WTC11 (cell line): Measurements from ENCODE around the gene UMAD1. TPM values are rescaled to one million over a fixed set of nuclear protein-coding genes. Genes with fewer than 3 reads are reported as not detected.

Experiments used
- ATAC-seq: fragments of 200-7000 bp; cut with Tn5 transposase; 2 replicates; pipeline ENCODE4 v1.10.0; 2021; ENCODE audit warnings: mild to moderate bottlenecking, moderate library complexity
- CTCF ChIA-PET: fragments of 300-600 bp; sonication (Branson Sonifier 250); formaldehyde crosslinking; loops from one replicate; lab custom pipeline; 2021; ENCODE audit warnings: antibody characterized with exemption; lab: Charles Lee
- POLR2A ChIA-PET: fragments of 350-600 bp; sonication (Branson Sonifier 250); formaldehyde crosslinking; loops from one replicate; lab custom pipeline; 2021; ENCODE audit warnings: antibody characterized with exemption; lab: Charles Lee
- DNase-seq: peaks from one replicate; pipeline ENCODE4 v3.0.0; 2021; ENCODE audit warnings: low spot score
- H3K27ac Mint-ChIP-seq: 2 replicates; pipeline ENCODE4 v1.8.0; 2021; ENCODE audit warnings: mixed read lengths
- H3K27me3 Mint-ChIP-seq: 2 replicates; pipeline ENCODE4 v1.8.0; 2021; ENCODE audit warnings: low read depth, mild to moderate bottlenecking, moderate library complexity, mixed read lengths
- H3K36me3 Mint-ChIP-seq: 2 replicates; pipeline ENCODE4 v1.8.0; 2021; ENCODE audit warnings: mixed read lengths
- H3K4me1 Mint-ChIP-seq: 2 replicates; pipeline ENCODE4 v1.8.0; 2022; ENCODE audit warnings: mixed read lengths
- H3K4me3 Mint-ChIP-seq: 2 replicates; pipeline ENCODE4 v1.8.0; 2021; ENCODE audit warnings: mild to moderate bottlenecking, moderate library complexity, mixed read lengths
- H3K9me3 Mint-ChIP-seq: 2 replicates; pipeline ENCODE4 v1.8.0; 2021; ENCODE audit warnings: mixed read lengths
- ESRRA ChIP-seq: sonication (generic); formaldehyde crosslinking; IDR thresholded peaks from 2 replicates; pipeline ENCODE4 v1.8.1; 2022; ENCODE audit warnings: mild to moderate bottlenecking, missing genetic modification reagents, borderline replicate concordance
- FOXK1 ChIP-seq: sonication (generic); formaldehyde crosslinking; IDR thresholded peaks from 2 replicates; pipeline ENCODE4 v1.8.0; 2022; ENCODE audit warnings: mild to moderate bottlenecking, moderate library complexity, missing genetic modification reagents
- GABPB1 ChIP-seq: sonication (generic); formaldehyde crosslinking; IDR thresholded peaks from 2 replicates; pipeline ENCODE4 v1.8.1; 2023; ENCODE audit warnings: mild to moderate bottlenecking, missing genetic modification reagents
- JUN ChIP-seq: sonication (generic); formaldehyde crosslinking; IDR thresholded peaks from 2 replicates; pipeline ENCODE4 v1.8.0; 2023; ENCODE audit warnings: mild to moderate bottlenecking, missing genetic modification reagents
- NFE2L1 ChIP-seq: sonication (generic); formaldehyde crosslinking; IDR thresholded peaks from 2 replicates; pipeline ENCODE4 v1.8.1; 2023; ENCODE audit warnings: missing genetic modification reagents
- NFYB ChIP-seq: sonication (generic); formaldehyde crosslinking; conservative IDR thresholded peaks from 2 replicates; pipeline ENCODE4 v1.8.0; 2022; ENCODE audit warnings: low read depth, missing genetic modification reagents
- NR3C1 ChIP-seq: sonication (generic); formaldehyde crosslinking; conservative IDR thresholded peaks from 2 replicates; pipeline ENCODE4 v1.8.1; 2023; ENCODE audit warnings: low read depth, mild to moderate bottlenecking, missing genetic modification reagents
- PRRX2 ChIP-seq: fragments of 250-450 bp; sonication (Bioruptor Pico); IDR thresholded peaks from 2 replicates; pipeline ENCODE4 v1.8.0; 2021; ENCODE audit warnings: mild to moderate bottlenecking
- RORB ChIP-seq: fragments of 250-450 bp; sonication (Bioruptor Pico); IDR thresholded peaks from 2 replicates; pipeline ENCODE4 v1.9.0; 2021; ENCODE audit warnings: mild to moderate bottlenecking
- total RNA-seq: library from RNA; stranded (reverse); gene quantifications from 3 replicates; pipeline ENCODE4 v1.2.3, GENCODE V29; 2021
- TF ChIP-seq, protein P1 (sequence below): fragments of 250-450 bp; sonication (Bioruptor Pico); IDR thresholded peaks from 2 replicates; pipeline ENCODE4 v1.9.0; 2021; ENCODE audit warnings: mild to moderate bottlenecking
- TF ChIP-seq, protein P2 (sequence below): sonication (generic); formaldehyde crosslinking; IDR thresholded peaks from 2 replicates; pipeline ENCODE4 v1.8.1; 2023; ENCODE audit warnings: mild to moderate bottlenecking, missing genetic modification reagents
- TF ChIP-seq, protein P3 (sequence below): fragments of 250-450 bp; sonication (Bioruptor Pico); IDR thresholded peaks from 2 replicates; pipeline ENCODE4 v1.9.0; 2021; ENCODE audit warnings: mild to moderate bottlenecking, borderline replicate concordance

UMAD1 gene
- total RNA-seq, 1 experiment from 2014 or later: 13.0 TPM

DNA sequence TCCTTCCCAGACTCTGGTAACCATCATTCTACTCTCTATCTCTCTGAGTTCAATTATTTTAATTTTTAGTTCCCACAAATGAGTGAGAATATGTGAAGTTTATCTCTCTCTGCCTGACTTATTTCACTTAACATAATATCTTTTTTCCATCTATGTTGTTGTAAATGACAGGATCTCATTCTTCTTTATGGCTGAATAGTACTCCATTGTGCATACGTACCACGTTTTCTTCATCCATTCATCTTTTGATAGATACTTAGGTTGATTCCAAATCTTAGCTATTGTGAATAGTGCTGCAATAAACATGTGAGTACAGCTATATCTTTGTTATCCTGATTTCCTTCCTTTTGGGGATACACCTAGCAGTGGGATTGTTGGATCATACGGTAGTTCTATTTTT is 54.0 kb downstream of the UMAD1 start:
- ChIA-PET CTCF (no interaction called here), POLR2A (no interaction called here)
- H3K4me1 Mint-ChIP-seq: no peaks in the 10 kb centered on the region
- no peaks in the 10 kb centered on the region for H3K27me3 Mint-ChIP-seq
- peaks cover 6% of the 10 kb centered on the region for H3K9me3 Mint-ChIP-seq
- H3K4me3 Mint-ChIP-seq: no peak overlapping the region
- no peak for ATAC-seq
- no peak overlapping the region for H3K27ac Mint-ChIP-seq
- peaks cover 4% of the 10 kb centered on the region; the same call in 1 of the 2 replicates for H3K36me3 Mint-ChIP-seq
- TF ChIP-seq NR3C1 (no peak), JUN (no peak)
- DNase-seq: no peak

DNA sequence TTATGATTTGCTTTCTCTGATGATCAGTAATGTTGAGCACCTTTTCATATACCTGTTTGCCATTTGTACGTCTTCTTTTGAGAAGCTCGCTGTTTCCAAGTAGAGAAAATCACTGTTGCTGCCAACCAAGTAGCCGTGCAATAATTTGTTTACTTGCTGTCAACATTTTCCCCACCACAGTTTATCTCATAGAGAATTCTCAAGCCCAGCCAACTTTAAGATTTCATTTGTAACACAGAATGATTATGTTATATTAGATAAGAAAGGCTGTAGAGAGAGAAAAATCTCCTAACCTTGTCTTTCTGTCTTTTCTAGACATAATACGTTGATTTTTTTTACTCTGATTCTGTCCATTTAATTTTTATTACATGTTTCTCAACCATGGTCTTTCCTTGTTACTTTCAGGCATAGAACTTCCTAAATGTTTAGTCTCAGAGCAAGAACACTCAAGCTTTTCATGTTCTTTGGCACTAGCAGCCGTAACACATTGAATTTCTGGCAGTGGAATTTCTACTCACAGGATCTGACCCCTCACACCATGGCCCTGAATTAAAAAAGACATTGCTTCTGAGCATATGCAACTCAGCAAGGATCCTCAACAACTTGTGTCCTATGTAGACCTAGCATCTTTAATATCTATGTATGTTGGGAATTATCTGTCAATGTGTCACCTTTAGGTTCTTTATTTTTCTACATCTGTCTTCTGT is 54.7 kb downstream of the UMAD1 start:
- no peak for ATAC-seq
- H3K4me1 Mint-ChIP-seq: no peaks in the 10 kb centered on the region
- POLR2A ChIA-PET: no interaction called here
- peaks cover 13% of the 10 kb centered on the region for H3K9me3 Mint-ChIP-seq
- CTCF ChIA-PET: interaction anchor here (2.4 kb wide), 1 partner anchor 14 kb away, joined by 7 read pairs; no protein-coding TSS in a partner anchor
- H3K27ac Mint-ChIP-seq: no peak overlapping the region
- H3K4me3 Mint-ChIP-seq: no peak overlapping the region
- H3K27me3 Mint-ChIP-seq: no peaks in the 10 kb centered on the region
- peaks cover 4% of the 10 kb centered on the region; the same call in 1 of the 2 replicates for H3K36me3 Mint-ChIP-seq
- TF ChIP-seq NFYB (CRISPR knock-in tag): no peak
- no peak for TF ChIP-seq PRRX2 (CRISPR knock-in tag)
- TF ChIP-seq ESRRA (CRISPR knock-in tag): no peak
- TF ChIP-seq, all 79 proteins: peak for 0
- no peak for DNase-seq

DNA sequence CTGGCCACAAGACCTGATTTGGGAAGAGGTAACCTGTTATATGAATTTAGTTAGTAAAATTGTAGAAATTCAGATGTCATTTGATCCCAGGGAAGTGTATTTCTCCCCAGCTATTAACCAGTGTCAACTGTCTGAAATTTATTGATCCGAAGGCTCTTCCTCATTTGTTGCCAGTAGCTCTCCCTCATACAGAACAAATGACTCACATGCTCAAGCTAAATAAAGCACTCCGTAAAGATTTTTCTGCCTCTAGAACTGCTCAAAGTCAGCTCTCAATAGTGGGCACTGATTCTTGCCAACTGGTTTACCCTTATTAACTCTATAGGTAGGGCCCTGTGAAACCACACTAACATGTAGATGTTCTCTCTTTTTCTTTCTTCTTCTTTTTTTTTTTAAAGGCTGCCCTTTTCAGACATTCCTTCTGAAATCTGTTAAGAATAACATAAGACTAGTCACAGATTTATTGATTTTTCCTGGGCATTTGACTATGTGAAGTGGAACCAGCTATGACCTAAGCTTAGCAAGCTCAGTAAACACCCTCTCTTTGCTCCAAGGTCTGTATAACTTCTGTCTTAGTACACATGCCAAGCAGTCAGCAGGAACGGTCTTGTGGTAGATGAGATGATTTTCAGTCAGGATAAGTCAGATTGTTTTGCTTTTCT is 56.0 kb downstream of the UMAD1 start:
- ATAC-seq: no peak
- TF ChIP-seq, protein P1, sequence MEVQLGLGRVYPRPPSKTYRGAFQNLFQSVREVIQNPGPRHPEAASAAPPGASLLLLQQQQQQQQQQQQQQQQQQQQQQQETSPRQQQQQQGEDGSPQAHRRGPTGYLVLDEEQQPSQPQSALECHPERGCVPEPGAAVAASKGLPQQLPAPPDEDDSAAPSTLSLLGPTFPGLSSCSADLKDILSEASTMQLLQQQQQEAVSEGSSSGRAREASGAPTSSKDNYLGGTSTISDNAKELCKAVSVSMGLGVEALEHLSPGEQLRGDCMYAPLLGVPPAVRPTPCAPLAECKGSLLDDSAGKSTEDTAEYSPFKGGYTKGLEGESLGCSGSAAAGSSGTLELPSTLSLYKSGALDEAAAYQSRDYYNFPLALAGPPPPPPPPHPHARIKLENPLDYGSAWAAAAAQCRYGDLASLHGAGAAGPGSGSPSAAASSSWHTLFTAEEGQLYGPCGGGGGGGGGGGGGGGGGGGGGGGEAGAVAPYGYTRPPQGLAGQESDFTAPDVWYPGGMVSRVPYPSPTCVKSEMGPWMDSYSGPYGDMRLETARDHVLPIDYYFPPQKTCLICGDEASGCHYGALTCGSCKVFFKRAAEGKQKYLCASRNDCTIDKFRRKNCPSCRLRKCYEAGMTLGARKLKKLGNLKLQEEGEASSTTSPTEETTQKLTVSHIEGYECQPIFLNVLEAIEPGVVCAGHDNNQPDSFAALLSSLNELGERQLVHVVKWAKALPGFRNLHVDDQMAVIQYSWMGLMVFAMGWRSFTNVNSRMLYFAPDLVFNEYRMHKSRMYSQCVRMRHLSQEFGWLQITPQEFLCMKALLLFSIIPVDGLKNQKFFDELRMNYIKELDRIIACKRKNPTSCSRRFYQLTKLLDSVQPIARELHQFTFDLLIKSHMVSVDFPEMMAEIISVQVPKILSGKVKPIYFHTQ: no peak
- TF ChIP-seq, protein P2, sequence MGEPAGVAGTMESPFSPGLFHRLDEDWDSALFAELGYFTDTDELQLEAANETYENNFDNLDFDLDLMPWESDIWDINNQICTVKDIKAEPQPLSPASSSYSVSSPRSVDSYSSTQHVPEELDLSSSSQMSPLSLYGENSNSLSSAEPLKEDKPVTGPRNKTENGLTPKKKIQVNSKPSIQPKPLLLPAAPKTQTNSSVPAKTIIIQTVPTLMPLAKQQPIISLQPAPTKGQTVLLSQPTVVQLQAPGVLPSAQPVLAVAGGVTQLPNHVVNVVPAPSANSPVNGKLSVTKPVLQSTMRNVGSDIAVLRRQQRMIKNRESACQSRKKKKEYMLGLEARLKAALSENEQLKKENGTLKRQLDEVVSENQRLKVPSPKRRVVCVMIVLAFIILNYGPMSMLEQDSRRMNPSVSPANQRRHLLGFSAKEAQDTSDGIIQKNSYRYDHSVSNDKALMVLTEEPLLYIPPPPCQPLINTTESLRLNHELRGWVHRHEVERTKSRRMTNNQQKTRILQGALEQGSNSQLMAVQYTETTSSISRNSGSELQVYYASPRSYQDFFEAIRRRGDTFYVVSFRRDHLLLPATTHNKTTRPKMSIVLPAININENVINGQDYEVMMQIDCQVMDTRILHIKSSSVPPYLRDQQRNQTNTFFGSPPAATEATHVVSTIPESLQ (CRISPR knock-in tag): no peak
- TF ChIP-seq GABPB1 (no peak), NFE2L1 (no peak), FOXK1 (CRISPR knock-in tag) (no peak), RORB (CRISPR knock-in tag) (no peak)
- TF ChIP-seq, protein P3, sequence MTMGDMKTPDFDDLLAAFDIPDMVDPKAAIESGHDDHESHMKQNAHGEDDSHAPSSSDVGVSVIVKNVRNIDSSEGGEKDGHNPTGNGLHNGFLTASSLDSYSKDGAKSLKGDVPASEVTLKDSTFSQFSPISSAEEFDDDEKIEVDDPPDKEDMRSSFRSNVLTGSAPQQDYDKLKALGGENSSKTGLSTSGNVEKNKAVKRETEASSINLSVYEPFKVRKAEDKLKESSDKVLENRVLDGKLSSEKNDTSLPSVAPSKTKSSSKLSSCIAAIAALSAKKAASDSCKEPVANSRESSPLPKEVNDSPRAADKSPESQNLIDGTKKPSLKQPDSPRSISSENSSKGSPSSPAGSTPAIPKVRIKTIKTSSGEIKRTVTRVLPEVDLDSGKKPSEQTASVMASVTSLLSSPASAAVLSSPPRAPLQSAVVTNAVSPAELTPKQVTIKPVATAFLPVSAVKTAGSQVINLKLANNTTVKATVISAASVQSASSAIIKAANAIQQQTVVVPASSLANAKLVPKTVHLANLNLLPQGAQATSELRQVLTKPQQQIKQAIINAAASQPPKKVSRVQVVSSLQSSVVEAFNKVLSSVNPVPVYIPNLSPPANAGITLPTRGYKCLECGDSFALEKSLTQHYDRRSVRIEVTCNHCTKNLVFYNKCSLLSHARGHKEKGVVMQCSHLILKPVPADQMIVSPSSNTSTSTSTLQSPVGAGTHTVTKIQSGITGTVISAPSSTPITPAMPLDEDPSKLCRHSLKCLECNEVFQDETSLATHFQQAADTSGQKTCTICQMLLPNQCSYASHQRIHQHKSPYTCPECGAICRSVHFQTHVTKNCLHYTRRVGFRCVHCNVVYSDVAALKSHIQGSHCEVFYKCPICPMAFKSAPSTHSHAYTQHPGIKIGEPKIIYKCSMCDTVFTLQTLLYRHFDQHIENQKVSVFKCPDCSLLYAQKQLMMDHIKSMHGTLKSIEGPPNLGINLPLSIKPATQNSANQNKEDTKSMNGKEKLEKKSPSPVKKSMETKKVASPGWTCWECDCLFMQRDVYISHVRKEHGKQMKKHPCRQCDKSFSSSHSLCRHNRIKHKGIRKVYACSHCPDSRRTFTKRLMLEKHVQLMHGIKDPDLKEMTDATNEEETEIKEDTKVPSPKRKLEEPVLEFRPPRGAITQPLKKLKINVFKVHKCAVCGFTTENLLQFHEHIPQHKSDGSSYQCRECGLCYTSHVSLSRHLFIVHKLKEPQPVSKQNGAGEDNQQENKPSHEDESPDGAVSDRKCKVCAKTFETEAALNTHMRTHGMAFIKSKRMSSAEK (CRISPR knock-in tag): no peak
- TF ChIP-seq, all 79 proteins: peak for 0
- Mint-ChIP-seq H3K36me3 (peaks cover 4% of the 10 kb centered on the region; the same call in 1 of the 2 replicates), H3K27ac (no peak overlapping the region), H3K27me3 (no peaks in the 10 kb centered on the region), H3K4me1 (no peaks in the 10 kb centered on the region), H3K4me3 (no peak overlapping the region), H3K9me3 (peaks cover 13% of the 10 kb centered on the region)
- DNase-seq: no peak
- ChIA-PET CTCF (interaction anchor here (0.7 to 2.4 kb wide), 2 partner anchors 10 to 15 kb away, joined by 5 to 7 read pairs; no protein-coding TSS in a partner anchor), POLR2A (no interaction called here)
